ENCODE results near the gene LCN6. TPM values are rescaled to one million over a fixed set of nuclear protein-coding genes. Genes with fewer than 3 reads are reported as not detected.

Gene LCN6
- total and polyA plus RNA-seq, 9 of the 15 experiments (the other 6 are each of a cell fraction or from before 2014, with no cell fraction given) = 0.10 to 0.45 (median 0.37) TPM; not detected in 5

DNA sequence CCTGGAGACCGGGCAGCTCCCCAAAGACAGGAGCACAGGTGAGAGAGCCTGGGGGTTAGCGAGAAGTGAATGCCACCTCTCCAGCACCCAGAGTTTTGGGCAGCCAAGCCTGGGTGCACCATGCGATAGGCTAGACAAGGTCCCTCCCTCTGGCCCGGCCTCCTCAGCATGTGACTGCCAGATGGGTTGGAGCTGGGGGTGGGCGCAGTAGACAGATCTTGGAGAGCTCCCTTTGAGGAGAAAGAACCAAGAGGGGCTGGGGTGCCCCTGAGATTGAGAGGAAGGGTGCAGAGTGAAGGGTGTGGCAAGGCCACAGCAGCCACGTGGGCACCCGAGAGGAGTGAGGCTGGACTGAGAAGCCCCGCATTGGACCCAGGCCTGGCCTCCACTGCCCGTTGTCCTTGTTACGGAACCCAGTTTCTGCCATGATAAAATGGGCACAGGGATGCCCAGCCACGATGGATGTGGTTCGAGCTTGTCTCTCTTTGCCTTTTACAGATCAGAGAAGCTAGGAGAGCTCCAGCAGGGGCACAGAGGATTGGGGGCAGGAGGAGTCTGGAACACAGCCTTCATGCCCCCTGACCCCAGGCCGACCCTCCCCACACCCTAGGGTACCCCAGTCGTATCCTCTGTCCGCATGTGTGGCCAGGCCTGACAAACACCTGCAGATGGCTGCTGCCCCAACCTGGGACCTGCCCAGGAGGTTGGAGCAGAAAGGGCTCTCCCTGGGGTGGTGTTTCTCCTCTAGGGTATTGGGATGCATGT is 44.2 kb upstream of the LCN6 start (continued):
- TF ChIP-seq, protein P1, sequence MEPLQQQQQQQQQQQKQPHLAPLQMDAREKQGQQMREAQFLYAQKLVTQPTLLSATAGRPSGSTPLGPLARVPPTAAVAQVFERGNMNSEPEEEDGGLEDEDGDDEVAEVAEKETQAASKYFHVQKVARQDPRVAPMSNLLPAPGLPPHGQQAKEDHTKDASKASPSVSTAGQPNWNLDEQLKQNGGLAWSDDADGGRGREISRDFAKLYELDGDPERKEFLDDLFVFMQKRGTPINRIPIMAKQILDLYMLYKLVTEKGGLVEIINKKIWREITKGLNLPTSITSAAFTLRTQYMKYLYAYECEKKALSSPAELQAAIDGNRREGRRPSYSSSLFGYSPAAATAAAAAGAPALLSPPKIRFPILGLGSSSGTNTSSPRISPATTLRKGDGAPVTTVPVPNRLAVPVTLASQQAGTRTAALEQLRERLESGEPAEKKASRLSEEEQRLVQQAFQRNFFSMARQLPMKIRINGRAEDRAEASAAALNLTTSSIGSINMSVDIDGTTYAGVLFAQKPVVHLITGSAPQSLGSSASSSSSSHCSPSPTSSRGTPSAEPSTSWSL (CRISPR knock-in tag; IDR thresholded peaks at IDR 0.05; ENCODE audit: borderline replicate concordance) = no peak
- TF ChIP-seq, protein P2, sequence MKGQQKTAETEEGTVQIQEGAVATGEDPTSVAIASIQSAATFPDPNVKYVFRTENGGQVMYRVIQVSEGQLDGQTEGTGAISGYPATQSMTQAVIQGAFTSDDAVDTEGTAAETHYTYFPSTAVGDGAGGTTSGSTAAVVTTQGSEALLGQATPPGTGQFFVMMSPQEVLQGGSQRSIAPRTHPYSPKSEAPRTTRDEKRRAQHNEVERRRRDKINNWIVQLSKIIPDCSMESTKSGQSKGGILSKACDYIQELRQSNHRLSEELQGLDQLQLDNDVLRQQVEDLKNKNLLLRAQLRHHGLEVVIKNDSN (CRISPR knock-in tag; IDR thresholded peaks at IDR 0.05) = 0 out of 2 replicates have a peak, but pooled peaks have one; percentile 19
- no peak for TF ChIP-seq MAFG (tag; conservative IDR thresholded peaks at IDR 0.05)
- TF ChIP-seq, protein P3, sequence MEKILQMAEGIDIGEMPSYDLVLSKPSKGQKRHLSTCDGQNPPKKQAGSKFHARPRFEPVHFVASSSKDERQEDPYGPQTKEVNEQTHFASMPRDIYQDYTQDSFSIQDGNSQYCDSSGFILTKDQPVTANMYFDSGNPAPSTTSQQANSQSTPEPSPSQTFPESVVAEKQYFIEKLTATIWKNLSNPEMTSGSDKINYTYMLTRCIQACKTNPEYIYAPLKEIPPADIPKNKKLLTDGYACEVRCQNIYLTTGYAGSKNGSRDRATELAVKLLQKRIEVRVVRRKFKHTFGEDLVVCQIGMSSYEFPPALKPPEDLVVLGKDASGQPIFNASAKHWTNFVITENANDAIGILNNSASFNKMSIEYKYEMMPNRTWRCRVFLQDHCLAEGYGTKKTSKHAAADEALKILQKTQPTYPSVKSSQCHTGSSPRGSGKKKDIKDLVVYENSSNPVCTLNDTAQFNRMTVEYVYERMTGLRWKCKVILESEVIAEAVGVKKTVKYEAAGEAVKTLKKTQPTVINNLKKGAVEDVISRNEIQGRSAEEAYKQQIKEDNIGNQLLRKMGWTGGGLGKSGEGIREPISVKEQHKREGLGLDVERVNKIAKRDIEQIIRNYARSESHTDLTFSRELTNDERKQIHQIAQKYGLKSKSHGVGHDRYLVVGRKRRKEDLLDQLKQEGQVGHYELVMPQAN (IDR thresholded peaks at IDR 0.05; ENCODE audit: borderline replicate concordance) = no peak
- TF ChIP-seq CCNT2 (IDR thresholded peaks at IDR 0.05; ENCODE audit: borderline replicate concordance, extremely low read depth, insufficient read length, low read depth, low read length) = no peak
- no peak for TF ChIP-seq EP300 (IDR thresholded peaks at IDR 0.05; ENCODE audit: low read length)

Measured in K562 (cell line).